Panc1 (cell line): Measurements from ENCODE around the gene FGD3. TPM values are rescaled to one million over a fixed set of nuclear protein-coding genes. Genes with fewer than 3 reads are reported as not detected.

ENCODE experiments used
- ATAC-seq: fragments of 200-7000 bp; cut with Tn5 transposase; 2 replicates; pipeline ENCODE4 v1.9.1; 2020; ENCODE audit warnings: mild to moderate bottlenecking, moderate library complexity
- BruUV-seq: library from RNA; stranded (reverse); fragments of 400-500 nt; replicated peaks from 2 replicates; lab custom pipeline; 2021; lab: Mats Ljungman, UMichigan
- CTCF ChIA-PET: fragments of 300-600 bp; sonication (Branson Sonifier 250); formaldehyde crosslinking; loops from one replicate; lab custom pipeline; 2022; ENCODE audit warnings: antibody characterized with exemption; lab: Charles Lee
- POLR2A ChIA-PET: fragments of 300-600 bp; sonication (Branson Sonifier 250); formaldehyde crosslinking; loops from one replicate; lab custom pipeline; 2022; ENCODE audit warnings: antibody characterized with exemption; lab: Charles Lee
- DNase-seq: peaks from one replicate; pipeline ENCODE4 v3.0.0-alpha.2; 2010; ENCODE audit warnings: low read depth, low spot score
- H3K27ac ChIP-seq: 2 replicates; pipeline ENCODE4 v1.5.1; 2011; ENCODE audit warnings: mild to moderate bottlenecking, low read length, inconsistent platforms
- H3K27me3 ChIP-seq: fragments of 200-500 bp; sonication (Bioruptor generic); 2 replicates; pipeline ENCODE4 v1.6.0; 2014; ENCODE audit warnings: low read length, inconsistent platforms; ENCODE audit not compliant: control insufficient read depth, insufficient read depth
- H3K36me3 ChIP-seq: fragments of 200-500 bp; sonication (Bioruptor generic); 2 replicates; pipeline ENCODE4 v1.5.1; 2014; ENCODE audit warnings: inconsistent platforms, mild to moderate bottlenecking, low read length, moderate library complexity; ENCODE audit not compliant: control insufficient read depth, insufficient read depth
- H3K4me1 ChIP-seq: 2 replicates; pipeline ENCODE4 v1.5.1; 2011; ENCODE audit warnings: inconsistent platforms, mild to moderate bottlenecking, low read length, moderate library complexity; ENCODE audit not compliant: control insufficient read depth, insufficient read depth
- H3K4me3 ChIP-seq, 2 experiments: 2 replicates each; pipeline ENCODE4 v1.5.1; 2011 to 2012; ENCODE audit warnings: low read depth in 2 of 2, low read length in 2 of 2, mild to moderate bottlenecking in 2 of 2, inconsistent platforms in 1 of 2, moderate library complexity in 1 of 2
- H3K9me3 ChIP-seq: fragments of 200-500 bp; sonication (Bioruptor generic); 2 replicates; pipeline ENCODE4 v1.5.1; 2014; ENCODE audit warnings: low read depth, mild to moderate bottlenecking, inconsistent platforms, low read length, moderate library complexity; ENCODE audit not compliant: control insufficient read depth, insufficient read depth
- CTCF ChIP-seq: fragments of 450-650 bp; IDR thresholded peaks from 2 replicates; pipeline ENCODE4 v1.5.1; 2017; ENCODE audit warnings: mild to moderate bottlenecking
- POLR2AphosphoS5 ChIP-seq: IDR thresholded peaks from 2 replicates; pipeline ENCODE4 v1.6.1; 2012; ENCODE audit warnings: mild to moderate bottlenecking, low read depth, low read length, moderate library complexity
- REST ChIP-seq, 2 experiments: IDR thresholded peaks; 2 replicates each; pipeline ENCODE4 v1.6.1; 2011 to 2012; ENCODE audit warnings: low read depth in 2 of 2, control low read depth in 1 of 2, low read length in 1 of 2, mild to moderate bottlenecking in 1 of 2, moderate library complexity in 1 of 2; ENCODE audit not compliant: insufficient read depth in 1 of 2
- SIN3A ChIP-seq: IDR thresholded peaks from 2 replicates; pipeline ENCODE4 v1.6.1; 2012; ENCODE audit warnings: low read depth, mild to moderate bottlenecking, low read length, moderate library complexity, borderline replicate concordance; ENCODE audit not compliant: insufficient read depth
- TCF7L2 ChIP-seq: IDR thresholded peaks from 2 replicates; pipeline ENCODE4 v1.6.1; 2011; ENCODE audit warnings: mild to moderate bottlenecking, low read depth, low read length, inconsistent platforms
- in situ Hi-C: cut with HindIII; loops from 2 replicates; pipeline ENCODE4 v1.10.0; 2016; ENCODE audit warnings: low sequenced_read_pairs, low pct_unique_long_range_greater_than_20kb
- intact Hi-C: fragments of 100-400 bp; cut with micrococcal nuclease; formaldehyde crosslinking; loops from one replicate; pipeline ENCODE4 v1.10.0; 2022; ENCODE audit not compliant: unreplicated experiment
- total RNA-seq: library from RNA; stranded (reverse); gene quantifications from one replicate; pipeline ENCODE4 v1.2.1, GENCODE V29; 2021; ENCODE audit not compliant: unreplicated experiment

FGD3 gene
- total RNA-seq, 1 experiment from 2014 or later = 0.80 TPM

GRCh38 chr9:92952906-92953610, 5.7 kb downstream of the FGD3 start:
- Histone ChIP-seq H3K9me3 (no peaks in the 10 kb centered on the region), H3K27me3 (no peaks in the 10 kb centered on the region; the same call in 1 of the 2 replicates), H3K27ac (no peak overlapping the region), H3K36me3 (no peaks in the 10 kb centered on the region), H3K4me3 (no peak overlapping the region), H3K4me1 (no peaks in the 10 kb centered on the region)
- ChIA-PET CTCF (no interaction called here), POLR2A (no interaction called here)
- no peak for TF ChIP-seq REST (IDR thresholded peaks at IDR 0.05; ENCODE audit: insufficient read depth in 1 of 2, low read depth in 2 of 2, low read length in 1 of 2)
- TF ChIP-seq POLR2AphosphoS5 = no peak
- no peak for TF ChIP-seq SIN3A
- TF ChIP-seq CTCF = no peak
- no peak for TF ChIP-seq TCF7L2
- BruUV-seq = no TSS peak
- intact Hi-C loops = no loop called here
- no peak for DNase-seq
- in situ Hi-C loops = no loop called here
- no peak for ATAC-seq

GRCh38 chr9:92954049-92954861, 6.9 kb downstream of the FGD3 start:
- Histone ChIP-seq H3K9me3 (no peaks in the 10 kb centered on the region), H3K36me3 (no peaks in the 10 kb centered on the region), H3K4me3 (no peak overlapping the region), H3K27ac (no peak overlapping the region), H3K27me3 (no peaks in the 10 kb centered on the region), H3K4me1 (no peaks in the 10 kb centered on the region)
- no TSS peak for BruUV-seq
- ATAC-seq (no peak), DNase-seq (no peak)
- ChIA-PET CTCF (interaction anchor here (0.6 kb wide), 1 partner anchor 893 kb away, joined by 3 read pairs; no protein-coding TSS in a partner anchor), POLR2A (interaction anchor here (0.7 kb wide), 1 partner anchor 31 kb away, joined by 3 read pairs; no protein-coding TSS in a partner anchor)
- in situ Hi-C loops (no loop called here), intact Hi-C loops (no loop called here)
- TF ChIP-seq CTCF (no peak), POLR2AphosphoS5 (no peak), SIN3A (no peak), TCF7L2 (no peak), REST (IDR thresholded peaks at IDR 0.05; ENCODE audit: insufficient read depth in 1 of 2, low read depth in 2 of 2, low read length in 1 of 2) (no peak)
